HG03571 (cell line): ENCODE results near the gene GCNA.

Experiments used
- ATAC-seq: cut with Tn5 transposase; IDR thresholded peaks from one replicate; pipeline ENCODE4 v1.9.1; 2021; ENCODE audit not compliant: unreplicated experiment

GCNA gene, protein sequence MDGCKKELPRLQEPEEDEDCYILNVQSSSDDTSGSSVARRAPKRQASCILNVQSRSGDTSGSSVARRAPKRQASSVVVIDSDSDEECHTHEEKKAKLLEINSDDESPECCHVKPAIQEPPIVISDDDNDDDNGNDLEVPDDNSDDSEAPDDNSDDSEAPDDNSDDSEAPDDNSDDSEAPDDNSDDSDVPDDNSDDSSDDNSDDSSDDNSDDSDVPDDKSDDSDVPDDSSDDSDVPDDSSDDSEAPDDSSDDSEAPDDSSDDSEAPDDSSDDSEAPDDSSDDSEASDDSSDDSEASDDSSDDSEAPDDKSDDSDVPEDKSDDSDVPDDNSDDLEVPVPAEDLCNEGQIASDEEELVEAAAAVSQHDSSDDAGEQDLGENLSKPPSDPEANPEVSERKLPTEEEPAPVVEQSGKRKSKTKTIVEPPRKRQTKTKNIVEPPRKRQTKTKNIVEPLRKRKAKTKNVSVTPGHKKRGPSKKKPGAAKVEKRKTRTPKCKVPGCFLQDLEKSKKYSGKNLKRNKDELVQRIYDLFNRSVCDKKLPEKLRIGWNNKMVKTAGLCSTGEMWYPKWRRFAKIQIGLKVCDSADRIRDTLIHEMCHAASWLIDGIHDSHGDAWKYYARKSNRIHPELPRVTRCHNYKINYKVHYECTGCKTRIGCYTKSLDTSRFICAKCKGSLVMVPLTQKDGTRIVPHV

DNA sequence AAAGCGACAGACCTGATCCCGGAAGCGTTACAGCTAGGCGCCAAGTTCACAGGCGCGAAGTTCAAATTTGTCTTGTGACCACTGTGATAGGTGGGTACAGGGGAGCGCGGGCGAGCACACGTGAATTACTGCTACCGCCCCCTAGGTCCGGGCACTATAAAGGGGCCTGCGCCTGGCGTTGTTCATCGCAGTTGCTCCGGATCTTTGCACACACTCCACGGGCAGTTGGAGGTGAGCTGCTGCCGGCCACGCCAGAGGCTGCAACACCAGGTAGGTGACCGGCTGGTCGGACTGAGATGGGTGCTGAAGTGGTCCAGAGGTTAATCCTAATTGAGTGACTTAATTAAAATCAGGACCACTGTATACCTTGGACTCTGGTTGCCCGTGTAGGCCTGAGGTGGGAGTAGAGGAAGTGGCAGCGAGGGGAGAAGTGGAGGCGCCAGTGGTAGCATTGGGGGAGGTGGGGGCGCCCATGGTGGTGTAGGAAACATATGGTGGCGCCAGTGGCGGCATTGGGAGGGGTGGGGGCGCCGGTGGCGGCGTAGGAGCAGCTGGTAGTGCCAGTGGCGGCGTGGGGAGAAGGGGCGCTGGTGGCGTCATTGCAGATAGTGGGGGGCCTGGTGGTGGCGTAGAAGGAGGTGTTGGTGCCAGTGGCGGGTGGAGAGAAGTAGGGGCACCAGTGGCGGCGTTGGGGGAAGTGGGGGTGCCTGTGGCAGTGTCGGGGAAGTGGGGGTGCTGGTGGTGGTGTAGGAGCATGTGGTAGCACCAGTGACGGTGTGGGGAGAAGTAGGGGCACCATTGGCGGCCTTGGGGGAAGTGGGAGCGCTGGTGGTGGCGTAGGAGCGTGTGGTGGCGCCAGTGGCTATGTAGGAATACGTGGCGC is at the start of gene GCNA:
TSS of gene GCNA (plus strand) at position 185 of the 883 bp plus-strand sequence. CDS start 2,385 bp downstream, outside the sequence.
- ATAC-seq: no peak

- peak; percentile 8 for ATAC-seq
These were observed 46.0 kb upstream of the GCNA start for GRCh38 chrX:71532078-71532752.

DNA sequence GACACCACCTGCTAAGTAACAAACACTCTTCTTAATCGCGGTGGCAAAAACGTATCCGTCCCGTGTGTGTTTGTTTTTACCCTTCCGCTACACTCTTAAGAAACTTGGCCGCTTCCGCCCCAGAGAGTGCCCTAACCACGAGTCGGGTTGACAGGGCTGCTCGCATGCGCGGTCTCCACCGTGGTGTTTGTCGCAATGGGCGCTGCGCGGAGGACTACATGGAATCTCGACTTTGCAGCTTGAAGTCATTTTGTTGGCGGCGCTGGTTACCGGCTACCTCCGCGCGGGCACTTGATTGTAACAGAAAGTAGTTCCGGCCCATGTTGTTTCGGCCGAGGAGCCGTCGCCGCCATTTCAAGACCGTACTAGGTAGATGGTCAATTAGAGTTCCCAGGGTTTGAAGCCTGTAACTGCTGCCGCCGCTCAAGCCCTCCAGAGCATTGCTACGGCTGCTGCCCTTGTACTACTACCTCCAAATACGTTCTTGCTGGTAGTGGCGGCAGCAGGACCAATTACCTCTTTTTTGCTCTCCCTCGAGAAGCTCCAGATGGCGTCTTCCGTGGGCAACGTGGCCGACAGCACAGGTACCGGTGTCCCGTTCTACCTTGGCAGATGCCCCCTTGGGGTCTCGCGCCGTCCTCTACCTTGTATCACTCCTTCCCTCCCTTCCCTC is 45.3 kb upstream of the GCNA start, which contains the start of gene OGT:
TSS of gene OGT (plus strand) at position 352 of the 673 bp plus-strand sequence. CDS start at position 548, 196 bp downstream.
- ATAC-seq: peak; percentile 77

DNA sequence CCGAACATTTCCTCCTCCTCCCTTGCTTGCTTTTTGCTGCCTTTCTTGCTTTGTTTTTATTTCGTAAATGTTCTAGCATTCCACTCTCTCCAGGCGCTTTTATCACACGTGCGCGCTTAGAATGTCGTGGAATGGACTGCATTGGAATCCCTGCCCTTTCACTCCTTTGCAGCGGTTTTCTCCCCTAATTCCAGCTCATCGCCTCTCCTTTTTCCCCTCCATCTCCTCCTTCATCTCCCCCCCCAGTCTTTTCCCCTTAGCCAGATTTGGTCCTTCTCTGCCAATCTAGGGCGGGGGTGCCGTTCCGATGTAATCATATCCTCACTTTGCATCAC is 44.8 kb upstream of the GCNA start:
- no peak for ATAC-seq

GRCh38 chrX:71533851-71534561 is 44.2 kb upstream of the GCNA start:
- ATAC-seq: no peak

- ATAC-seq: no peak
These were observed 43.3 kb upstream of the GCNA start for GRCh38 chrX:71534773-71535544.

- no peak for ATAC-seq
These were observed 42.0 kb upstream of the GCNA start for GRCh38 chrX:71536285-71536684.

DNA sequence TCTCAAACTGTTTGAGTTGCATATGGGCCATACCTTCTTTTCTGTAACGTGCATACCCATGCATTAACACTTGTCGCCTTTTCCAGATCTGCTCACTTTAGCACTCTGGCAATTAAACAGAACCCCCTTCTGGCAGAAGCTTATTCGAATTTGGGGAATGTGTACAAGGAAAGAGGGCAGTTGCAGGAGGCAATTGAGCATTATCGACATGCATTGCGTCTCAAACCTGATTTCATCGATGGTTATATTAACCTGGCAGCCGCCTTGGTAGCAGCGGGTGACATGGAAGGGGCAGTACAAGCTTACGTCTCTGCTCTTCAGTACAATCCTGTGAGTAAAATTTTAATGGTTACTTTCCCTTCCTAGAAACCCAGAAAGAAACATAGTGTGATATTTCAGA is 40.5 kb upstream of the GCNA start:
- ATAC-seq: no peak

DNA sequence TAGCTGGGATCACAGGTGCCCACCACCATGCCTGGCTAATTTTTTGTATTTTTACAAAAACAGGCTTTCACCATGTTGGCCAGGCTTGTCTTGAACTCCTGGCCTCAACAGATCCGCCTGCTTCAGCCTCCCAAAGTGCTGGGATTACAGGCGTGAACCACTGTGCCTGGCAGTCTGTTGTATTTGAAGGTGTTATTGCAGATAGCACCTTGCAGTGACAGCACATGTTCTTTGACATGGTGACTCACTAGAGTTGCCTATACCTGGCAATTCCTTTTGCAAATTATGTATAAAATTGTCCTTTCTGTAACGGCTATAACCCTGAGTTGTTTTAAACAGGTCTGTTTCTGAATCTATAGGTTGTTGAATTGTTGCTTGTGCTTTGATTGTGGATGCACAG is 37.4 kb upstream of the GCNA start:
- ATAC-seq: peak; percentile 14

GRCh38 chrX:71541210-71542022 is 36.8 kb upstream of the GCNA start:
- ATAC-seq: peak; percentile 78

- no peak for ATAC-seq
These were observed 35.8 kb upstream of the GCNA start for GRCh38 chrX:71542411-71542810.

GRCh38 chrX:71542825-71543224 is 35.4 kb upstream of the GCNA start:
- ATAC-seq: no peak

- no peak for ATAC-seq
These were observed 34.9 kb upstream of the GCNA start for GRCh38 chrX:71543316-71543715.

- no peak for ATAC-seq
These were observed 32.9 kb upstream of the GCNA start for GRCh38 chrX:71545364-71545763.

- no peak for ATAC-seq
These were observed 31.4 kb upstream of the GCNA start for GRCh38 chrX:71546879-71547278.

GRCh38 chrX:71547339-71547738 is 30.9 kb upstream of the GCNA start:
- ATAC-seq: no peak

DNA sequence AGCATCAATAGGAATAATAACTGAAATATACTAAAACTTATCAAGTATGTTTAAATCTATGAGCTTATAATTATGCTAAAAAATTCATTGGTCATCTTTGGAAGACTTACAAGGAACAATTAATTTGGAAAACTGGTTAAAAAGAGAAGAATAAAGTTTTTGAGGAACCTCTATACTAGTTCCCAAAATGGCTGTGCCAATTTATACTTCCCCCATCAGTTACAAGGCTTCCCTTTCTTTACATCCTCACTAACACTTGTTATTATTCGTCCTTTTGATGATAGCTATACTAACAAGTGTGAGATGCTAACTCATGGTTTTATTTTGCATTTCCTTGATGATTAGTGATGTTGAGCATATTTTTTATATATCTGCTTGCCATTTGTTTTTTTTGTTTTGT is 28.3 kb upstream of the GCNA start:
- no peak for ATAC-seq

DNA sequence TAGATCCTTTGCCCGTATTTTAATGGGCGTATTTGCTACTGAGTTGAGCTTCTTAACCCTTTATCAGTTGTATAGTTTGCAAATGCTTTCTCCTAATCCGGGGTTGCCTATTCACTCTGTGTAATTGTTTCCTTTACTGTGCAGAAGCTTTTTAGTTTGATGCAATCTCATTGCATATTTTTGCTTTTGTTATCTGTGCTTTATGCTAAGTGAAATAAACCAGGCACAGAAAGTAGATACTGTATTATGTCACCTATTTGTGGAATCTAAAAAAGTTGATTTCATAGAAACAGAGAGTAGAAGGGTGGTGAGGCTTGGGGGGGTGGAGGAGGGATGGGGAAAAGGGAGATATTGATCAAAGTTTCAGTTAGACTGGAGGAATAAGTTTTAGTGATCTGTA is 27.7 kb upstream of the GCNA start:
- no peak for ATAC-seq
